GM12801 (cell line): Measurements from ENCODE around the gene CBLN3.

Experiments
- TF ChIP-seq, protein P1 (sequence below): IDR thresholded peaks from one replicate; pipeline ENCODE4 v1.5.1; 2011; ENCODE audit warnings: control low read depth; ENCODE audit not compliant: insufficient read length; ENCODE audit errors: extremely low read depth

The CBLN3 gene

DNA sequence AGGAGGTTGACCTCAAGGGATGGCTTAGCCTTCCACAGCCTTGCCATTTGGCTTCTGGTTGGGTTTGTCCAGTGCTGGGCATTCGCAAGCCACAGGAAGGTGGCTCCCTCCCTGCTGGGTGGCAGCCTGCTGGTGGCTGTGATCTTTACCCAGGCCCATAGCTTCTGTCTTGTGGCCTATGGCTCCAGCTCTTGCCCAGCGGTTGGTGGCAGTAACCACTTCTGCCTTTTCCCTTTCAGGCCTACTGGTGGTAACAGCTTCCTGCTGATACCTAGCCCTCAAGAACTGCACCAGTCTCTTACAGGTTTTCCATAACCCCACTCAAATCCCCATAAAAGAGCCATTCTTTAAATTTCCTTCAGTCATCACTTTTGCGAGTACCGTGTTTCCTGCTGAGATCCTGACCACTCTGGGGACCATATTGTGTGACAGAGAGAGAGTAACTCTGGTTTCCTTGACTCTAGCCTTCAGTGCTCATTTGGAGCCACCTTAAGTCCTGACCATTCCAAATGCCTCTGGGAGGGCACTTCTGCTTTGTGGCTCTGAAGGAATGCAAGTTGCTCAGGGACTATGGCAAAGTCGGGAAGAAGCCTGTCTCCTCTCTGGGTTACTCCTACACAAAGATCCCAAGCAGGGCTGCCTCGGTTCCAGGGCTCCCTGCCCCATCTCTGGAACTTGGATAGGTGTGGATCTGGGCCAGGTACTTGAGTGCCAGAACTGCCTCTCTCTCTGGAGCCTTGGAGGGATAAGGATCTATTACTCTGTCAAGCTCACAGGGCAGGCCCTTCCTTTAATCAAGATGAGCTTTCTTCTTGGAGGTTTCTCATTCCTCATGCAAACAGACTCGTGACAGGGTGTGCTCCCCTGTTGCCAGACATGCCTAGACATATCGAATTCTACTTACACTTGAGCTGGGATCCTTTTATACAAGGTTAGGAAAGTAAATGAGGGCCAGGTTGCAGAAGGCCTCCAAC is 33.6 kb downstream of the CBLN3 start:
- TF ChIP-seq, protein P1, sequence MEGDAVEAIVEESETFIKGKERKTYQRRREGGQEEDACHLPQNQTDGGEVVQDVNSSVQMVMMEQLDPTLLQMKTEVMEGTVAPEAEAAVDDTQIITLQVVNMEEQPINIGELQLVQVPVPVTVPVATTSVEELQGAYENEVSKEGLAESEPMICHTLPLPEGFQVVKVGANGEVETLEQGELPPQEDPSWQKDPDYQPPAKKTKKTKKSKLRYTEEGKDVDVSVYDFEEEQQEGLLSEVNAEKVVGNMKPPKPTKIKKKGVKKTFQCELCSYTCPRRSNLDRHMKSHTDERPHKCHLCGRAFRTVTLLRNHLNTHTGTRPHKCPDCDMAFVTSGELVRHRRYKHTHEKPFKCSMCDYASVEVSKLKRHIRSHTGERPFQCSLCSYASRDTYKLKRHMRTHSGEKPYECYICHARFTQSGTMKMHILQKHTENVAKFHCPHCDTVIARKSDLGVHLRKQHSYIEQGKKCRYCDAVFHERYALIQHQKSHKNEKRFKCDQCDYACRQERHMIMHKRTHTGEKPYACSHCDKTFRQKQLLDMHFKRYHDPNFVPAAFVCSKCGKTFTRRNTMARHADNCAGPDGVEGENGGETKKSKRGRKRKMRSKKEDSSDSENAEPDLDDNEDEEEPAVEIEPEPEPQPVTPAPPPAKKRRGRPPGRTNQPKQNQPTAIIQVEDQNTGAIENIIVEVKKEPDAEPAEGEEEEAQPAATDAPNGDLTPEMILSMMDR = no peak

DNA sequence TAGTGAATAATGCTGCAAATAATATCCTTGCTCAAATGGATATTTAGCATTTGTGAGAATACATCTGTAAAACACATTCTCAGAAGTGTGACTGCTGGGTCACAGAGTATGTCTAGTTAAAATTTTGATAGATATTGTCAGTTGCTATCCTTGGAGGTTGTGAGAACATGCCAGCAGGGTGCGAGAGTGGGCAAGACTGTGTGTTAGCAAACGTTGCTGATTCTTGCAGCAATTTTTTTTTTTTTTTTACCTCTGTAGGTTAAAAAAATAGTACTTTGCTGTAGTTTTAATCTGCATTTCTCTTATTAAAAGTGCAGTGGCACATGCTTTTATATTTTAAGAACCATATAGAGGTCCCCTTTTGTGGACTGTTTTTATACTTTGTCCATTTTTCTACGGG is 35.2 kb downstream of the CBLN3 start:
- TF ChIP-seq, protein P1 = no peak

DNA sequence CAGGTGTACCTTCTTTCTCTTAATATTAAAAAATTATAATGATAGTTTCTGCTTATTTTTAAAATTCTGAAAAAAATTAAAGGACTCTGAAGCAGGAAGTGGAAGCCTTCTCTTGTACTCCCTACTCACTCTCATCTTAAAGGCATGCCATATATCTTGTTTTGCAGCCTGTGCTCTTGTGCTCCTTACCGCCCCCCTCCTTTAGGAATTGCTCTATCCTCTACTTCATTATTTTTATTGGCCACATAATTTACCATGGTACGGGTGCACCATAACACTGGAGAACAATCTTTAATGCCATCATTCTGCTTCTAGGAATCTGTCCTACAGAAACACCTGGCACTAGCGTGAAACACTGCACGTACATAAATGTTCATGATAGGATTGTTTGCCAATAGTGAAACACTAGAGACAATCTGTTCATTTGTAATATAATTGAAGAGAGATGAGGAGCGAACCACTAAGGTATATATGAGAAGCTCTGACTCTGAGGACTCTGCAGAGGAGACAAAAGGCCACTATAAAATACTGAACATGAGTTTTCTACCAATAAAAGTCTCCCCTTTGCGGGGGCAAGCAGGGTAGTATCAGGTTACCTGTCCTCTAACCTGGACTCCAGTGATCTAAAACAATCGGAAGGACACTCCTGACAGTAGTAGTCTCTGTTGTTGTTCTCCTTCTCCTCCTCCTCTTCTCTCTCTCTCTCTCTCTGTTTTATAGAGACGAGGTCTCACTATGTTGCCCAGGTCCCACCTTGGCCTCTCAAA is 37.0 kb downstream of the CBLN3 start:
- TF ChIP-seq, protein P1 = no peak

DNA sequence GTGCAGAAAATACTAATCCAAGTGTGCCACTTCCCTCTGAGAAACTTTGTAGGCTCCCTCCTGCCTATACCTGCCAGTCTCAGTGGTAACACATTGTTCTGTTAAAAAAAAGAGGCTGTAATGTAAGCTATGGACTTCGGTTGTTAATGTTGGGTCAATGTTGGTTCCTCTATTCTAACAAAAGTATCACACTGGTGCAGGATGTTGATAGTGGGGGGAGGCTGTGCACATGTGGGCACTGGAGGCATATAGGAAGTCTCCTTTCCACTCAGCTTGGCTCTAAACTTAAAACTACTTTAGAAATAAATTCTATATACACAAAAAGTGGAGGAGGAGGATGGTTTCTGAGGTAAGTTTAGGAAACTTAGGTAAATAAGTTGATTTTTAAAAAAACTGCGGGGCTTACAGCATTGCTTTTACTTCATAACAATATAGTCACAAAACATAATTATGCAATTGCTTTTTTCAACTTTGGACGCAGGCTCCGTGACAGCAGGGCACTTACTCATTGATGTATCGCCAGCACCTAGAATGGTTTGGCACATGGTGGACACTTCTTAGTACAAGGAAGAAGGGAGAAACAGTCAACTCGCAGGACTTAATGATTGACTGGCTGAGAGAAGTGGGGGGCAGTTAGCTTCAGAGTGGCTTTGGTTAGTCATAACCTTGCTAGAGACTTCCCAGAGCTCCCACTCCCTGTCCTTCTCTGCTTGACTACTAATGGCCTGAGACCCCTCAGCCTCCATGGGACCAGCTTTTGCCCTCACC is 38.6 kb downstream of the CBLN3 start:
- TF ChIP-seq, protein P1 = no peak

DNA sequence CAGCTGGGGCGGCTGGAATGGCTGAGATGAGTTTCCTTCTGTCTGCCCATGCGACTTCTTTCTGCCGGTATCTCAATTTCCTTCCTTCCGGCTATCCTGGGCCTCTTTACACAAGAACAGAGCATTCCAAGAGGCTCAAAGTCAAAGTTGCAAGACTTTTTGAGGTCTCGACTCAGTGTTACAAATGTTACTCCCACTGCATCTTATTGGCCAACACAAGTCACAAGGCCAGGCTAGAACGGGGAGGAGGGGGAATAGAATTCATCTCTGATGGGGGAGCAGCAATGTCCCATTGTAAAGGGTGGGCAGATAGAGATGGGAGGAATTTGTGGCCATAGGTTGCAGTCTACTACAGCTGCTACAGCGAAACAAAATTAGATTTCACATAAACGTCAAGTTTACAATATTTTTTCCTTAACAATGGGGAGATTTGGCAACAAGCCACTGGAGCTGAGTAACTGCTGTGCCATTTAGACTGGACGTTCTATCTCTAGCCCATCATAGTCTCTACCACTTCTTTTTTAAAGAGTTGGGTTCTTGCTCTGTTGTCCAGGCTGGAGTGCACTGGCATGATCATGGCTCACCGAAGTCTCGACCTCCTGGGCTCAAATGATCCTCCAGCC is 40.1 kb downstream of the CBLN3 start:
- TF ChIP-seq, protein P1 = no peak

DNA sequence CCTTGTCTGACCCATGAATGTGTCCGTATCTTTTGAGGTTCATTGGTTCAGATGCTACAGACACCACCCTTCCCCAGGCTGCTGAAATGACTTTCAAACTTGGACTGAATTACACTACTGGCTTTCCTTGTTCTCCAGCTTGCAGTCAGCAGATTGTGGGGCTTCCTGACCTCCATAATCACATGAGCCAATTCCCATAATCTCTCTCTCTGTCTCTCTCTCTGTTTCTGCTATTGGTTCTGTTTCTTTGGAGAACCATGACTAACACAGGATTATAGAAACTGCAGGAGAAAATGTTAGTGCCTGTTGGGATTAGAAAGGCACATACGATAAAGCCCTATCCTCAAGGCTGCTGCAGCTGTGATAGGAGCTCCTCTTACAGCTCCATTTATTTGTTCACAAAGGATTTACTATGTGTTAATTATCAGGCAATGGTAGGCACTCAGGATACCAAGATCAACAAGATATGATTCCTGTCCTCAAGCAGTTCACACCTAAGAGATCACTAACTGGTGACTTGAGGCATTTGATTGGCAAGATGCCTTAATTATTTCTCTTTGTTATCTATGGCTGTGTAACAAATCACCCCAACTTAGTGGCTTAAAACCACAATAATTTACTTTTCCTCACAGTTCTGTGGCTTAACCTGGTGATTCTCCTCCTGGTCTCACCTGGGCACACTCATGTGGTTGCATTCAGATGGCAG is 40.8 kb downstream of the CBLN3 start:
- TF ChIP-seq, protein P1 = no peak
